ENCODE measurements around the gene CDH23.

CDH23 gene

GRCh38 chr10:71459513-71459912, 62.8 kb downstream of the CDH23 start:
- Mint-ChIP-seq H3K27me3 (ENCODE audit: low read depth, poor library complexity) (peaks cover 62% of the 10 kb centered on the region), H3K4me3 (no peak overlapping the region)

GRCh38 chr10:71460615-71461014, 63.9 kb downstream of the CDH23 start:
- Mint-ChIP-seq H3K27ac (no peak overlapping the region), H3K4me1 (no peaks in the 10 kb centered on the region), H3K9me3 (no peaks in the 10 kb centered on the region), H3K27me3 (ENCODE audit: low read depth, poor library complexity) (peaks cover 59% of the 10 kb centered on the region), H3K36me3 (ENCODE audit: low read depth) (no peaks in the 10 kb centered on the region), H3K4me3 (no peak overlapping the region)
- TF ChIP-seq CTCF (IDR thresholded peaks at IDR 0.05), result no peak
- DNase-seq, result no peak

More at GRCh38 chr10:71459513-71459912, 62.8 kb downstream of the CDH23 start:
- H3K27ac Mint-ChIP-seq, result no peak overlapping the region
- TF ChIP-seq CTCF (IDR thresholded peaks at IDR 0.05), result no peak
- no peaks in the 10 kb centered on the region for H3K4me1 Mint-ChIP-seq
- no peaks in the 10 kb centered on the region for H3K36me3 Mint-ChIP-seq (ENCODE audit: low read depth)
- no peak for DNase-seq
- no peaks in the 10 kb centered on the region for H3K9me3 Mint-ChIP-seq

GRCh38 chr10:71461457-71461856, 64.7 kb downstream of the CDH23 start:
- no peak for DNase-seq
- H3K36me3 Mint-ChIP-seq (ENCODE audit: low read depth), result no peaks in the 10 kb centered on the region
- no peak for TF ChIP-seq CTCF (IDR thresholded peaks at IDR 0.05)
- no peak overlapping the region for H3K4me3 Mint-ChIP-seq
- no peaks in the 10 kb centered on the region for H3K4me1 Mint-ChIP-seq
- no peaks in the 10 kb centered on the region for H3K9me3 Mint-ChIP-seq
- no peak overlapping the region for H3K27ac Mint-ChIP-seq
- H3K27me3 Mint-ChIP-seq (ENCODE audit: low read depth, poor library complexity), result peaks cover 55% of the 10 kb centered on the region

- TF ChIP-seq CTCF (IDR thresholded peaks at IDR 0.05), result no peak
- no peaks in the 10 kb centered on the region for H3K9me3 Mint-ChIP-seq
- no peaks in the 10 kb centered on the region for H3K4me1 Mint-ChIP-seq
- no peak overlapping the region for H3K27ac Mint-ChIP-seq
- no peak for DNase-seq
- H3K4me3 Mint-ChIP-seq, result no peak overlapping the region
- peaks cover 46% of the 10 kb centered on the region for H3K27me3 Mint-ChIP-seq (ENCODE audit: low read depth, poor library complexity)
- H3K36me3 Mint-ChIP-seq (ENCODE audit: low read depth), result no peaks in the 10 kb centered on the region
Observed at GRCh38 chr10:71462062-71462935, 65.6 kb downstream of the CDH23 start.

GRCh38 chr10:71463111-71463510, 66.4 kb downstream of the CDH23 start:
- no peak overlapping the region for H3K27ac Mint-ChIP-seq
- H3K27me3 Mint-ChIP-seq (ENCODE audit: low read depth, poor library complexity), result peaks cover 46% of the 10 kb centered on the region
- H3K9me3 Mint-ChIP-seq, result no peaks in the 10 kb centered on the region
- no peak overlapping the region for H3K4me3 Mint-ChIP-seq
- no peaks in the 10 kb centered on the region for H3K36me3 Mint-ChIP-seq (ENCODE audit: low read depth)
- no peaks in the 10 kb centered on the region for H3K4me1 Mint-ChIP-seq
- TF ChIP-seq CTCF (IDR thresholded peaks at IDR 0.05), result no peak
- DNase-seq, result no peak
